ENCODE results near the gene SFT2D1. TPM values are rescaled to one million over a fixed set of nuclear protein-coding genes. Genes with fewer than 3 reads are reported as not detected.

The SFT2D1 gene
- total and polyA plus RNA-seq, 9 of the 15 experiments (the other 6 are each of a cell fraction or from before 2014, with no cell fraction given), result 54.4 to 140 (median 74.6) TPM

GRCh38 chr6:166297606-166298005 lies 44.7 kb downstream of the SFT2D1 start (continued):
- TF ChIP-seq ZNF639 (CRISPR knock-in tag; conservative IDR thresholded peaks at IDR 0.05 in 1 of 2, IDR thresholded peaks at IDR 0.05 in 1 of 2) (no peak), ZNF12 (CRISPR knock-in tag; IDR thresholded peaks at IDR 0.05) (no peak), ZNF444 (CRISPR knock-in tag; IDR thresholded peaks at IDR 0.05) (no peak)

- in situ Hi-C loops (cut with MboI) (no loop called here), intact Hi-C loops (cut with micrococcal nuclease) (no loop called here)
- Histone ChIP-seq H3K79me2 (ENCODE audit: control insufficient read depth, insufficient read depth, low read length) (no peaks in the 10 kb centered on the region), H3K27ac (ENCODE audit: extremely low read depth, low read depth, low read length) (no peak overlapping the region), H3K4me1 (replicated peaks in 1 of 2; ENCODE audit: control insufficient read depth in 2 of 2, insufficient read depth in 2 of 2, low read length in 2 of 2) (0 out of 5 replicates have a peak, but pooled peaks cover 0 to 3% of the 10 kb centered on the region in 2 experiments), H3K4me3 (no peak overlapping the region), H2AFZ (ENCODE audit: low read depth, low read length) (no peak overlapping the region), H3K4me2 (ENCODE audit: insufficient read depth, low read length) (no peak overlapping the region), H3K36me3 (ENCODE audit: control insufficient read depth, insufficient read depth, low read length) (no peaks in the 10 kb centered on the region), H3K9me1 (ENCODE audit: control insufficient read depth, insufficient read depth, low read length) (no peaks in the 10 kb centered on the region), H3K9me3 (replicated peaks; ENCODE audit: control insufficient read depth, insufficient read depth, low read depth, low read length) (no peaks in the 10 kb centered on the region), H3K9ac (ENCODE audit: insufficient read depth in 1 of 2, low read depth in 2 of 2, low read length in 2 of 2) (no peak overlapping the region), H3K27me3 (ENCODE audit: control insufficient read depth in 2 of 2, insufficient read depth in 2 of 2, low read length in 2 of 2) (peaks cover 43 to 60% of the 10 kb centered on the region in 2 experiments), H4K20me1 (replicated peaks; ENCODE audit: control insufficient read depth, insufficient read depth, low read length) (no peaks in the 10 kb centered on the region)
- no TSS peak for BruUV-seq (replicated peaks)
- WGBS (ENCODE audit: insufficient coverage, low coverage, missing lambda C conversion rate), result 0% methylated on average over 10 of the region's 10 CpGs
- CTCF ChIA-PET (ENCODE audit: low intra/inter-chr PET ratio), result no interaction called here
- no peak for DNase-seq (ENCODE audit: extremely low read depth in 1 of 4, low spot score in 3 of 4)
- ATAC-seq, result no peak
- FAIRE-seq, result no peak
- POLR2A ChIA-PET, result interaction anchor here (1.2 kb wide), 1 partner anchor 22 kb away, joined by 3 read pairs; no protein-coding TSS in a partner anchor
- no peak for TF ChIP-seq ATF7 (IDR thresholded peaks at IDR 0.05)
- TF ChIP-seq TEAD1 (CRISPR knock-in tag; IDR thresholded peaks at IDR 0.05), result no peak
- no peak for TF ChIP-seq ZNF3 (CRISPR knock-in tag; IDR thresholded peaks at IDR 0.05)
- no peak for TF ChIP-seq KDM1A (IDR thresholded peaks at IDR 0.05)
- no peak for TF ChIP-seq ZNF124 (CRISPR knock-in tag; IDR thresholded peaks at IDR 0.05)
- TF ChIP-seq NRF1 (conservative IDR thresholded peaks at IDR 0.05 in 1 of 2, IDR thresholded peaks at IDR 0.05 in 1 of 2), result no peak
- no peak for TF ChIP-seq NFRKB (IDR thresholded peaks at IDR 0.05; ENCODE audit: low read depth)
- TF ChIP-seq ILF3 (IDR thresholded peaks at IDR 0.05; ENCODE audit: borderline replicate concordance), result no peak
- no peak for TF ChIP-seq RUNX1 (IDR thresholded peaks at IDR 0.05; ENCODE audit: low read depth)
- TF ChIP-seq THRAP3 (IDR thresholded peaks at IDR 0.05; ENCODE audit: borderline replicate concordance), result no peak
- TF ChIP-seq KDM4B (IDR thresholded peaks at IDR 0.05; ENCODE audit: borderline replicate concordance in 2 of 2, low read depth in 1 of 2), result no peak
- TF ChIP-seq HCFC1 (IDR thresholded peaks at IDR 0.05; ENCODE audit: low read depth, low read length), result no peak
- no peak for TF ChIP-seq POLR3G (IDR thresholded peaks at IDR 0.05; ENCODE audit: extremely low read depth, insufficient read length, insufficient replicate concordance)
- no peak for TF ChIP-seq SMARCC2 (IDR thresholded peaks at IDR 0.05; ENCODE audit: low read depth)
Observed at GRCh38 chr6:166296035-166296883, 46.1 kb downstream of the SFT2D1 start.
